Raji (cell line): ENCODE data around the gene ATP2B2.

Experiments
- POLR2A ChIP-seq: IDR thresholded peaks from 2 replicates; pipeline ENCODE4 v1.6.1; 2011; ENCODE audit warnings: low read depth, low read length, control low read depth; ENCODE audit not compliant: insufficient read depth

ATP2B2 gene

DNA sequence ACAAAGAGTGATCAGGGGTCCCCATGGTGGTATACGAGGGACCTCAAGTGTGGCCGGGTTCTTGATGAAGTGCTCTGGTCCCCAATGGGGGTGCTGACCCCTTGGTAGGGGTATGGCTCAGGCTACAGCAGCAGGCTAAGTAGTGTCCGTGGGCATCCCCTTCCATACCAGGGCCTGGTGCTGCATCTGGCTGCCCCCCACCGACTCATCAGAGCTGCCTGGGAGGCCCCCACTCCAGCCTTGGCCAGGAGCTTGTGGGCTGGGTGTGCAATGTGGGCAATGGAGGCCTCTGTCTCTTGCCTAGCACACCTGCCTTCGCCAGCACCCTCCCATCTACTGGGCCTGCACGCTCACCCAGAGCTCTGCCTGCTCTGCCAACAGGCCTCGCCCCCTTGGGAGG lies 125.4 kb downstream of the ATP2B2 start:
- TF ChIP-seq POLR2A: no peak

DNA sequence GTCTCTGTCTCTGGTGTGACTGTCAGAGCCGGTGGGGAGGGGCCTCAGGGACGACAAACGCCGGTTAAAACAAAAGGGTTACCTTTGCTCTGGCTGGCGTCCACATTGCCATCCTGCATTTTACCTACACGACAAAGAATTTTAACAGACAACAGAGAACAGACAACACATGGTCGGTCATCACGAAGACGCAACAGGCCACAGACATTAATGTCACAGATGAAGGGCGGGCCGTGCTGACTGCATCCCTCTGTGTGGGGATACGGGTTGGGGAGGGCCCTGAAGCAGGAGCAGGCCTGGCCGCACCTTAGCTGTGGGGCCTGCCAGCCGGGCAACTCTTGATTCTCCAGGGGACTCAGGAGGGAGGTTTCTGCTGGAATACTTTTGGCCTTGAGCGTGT lies 126.2 kb downstream of the ATP2B2 start:
- TF ChIP-seq POLR2A: no peak

DNA sequence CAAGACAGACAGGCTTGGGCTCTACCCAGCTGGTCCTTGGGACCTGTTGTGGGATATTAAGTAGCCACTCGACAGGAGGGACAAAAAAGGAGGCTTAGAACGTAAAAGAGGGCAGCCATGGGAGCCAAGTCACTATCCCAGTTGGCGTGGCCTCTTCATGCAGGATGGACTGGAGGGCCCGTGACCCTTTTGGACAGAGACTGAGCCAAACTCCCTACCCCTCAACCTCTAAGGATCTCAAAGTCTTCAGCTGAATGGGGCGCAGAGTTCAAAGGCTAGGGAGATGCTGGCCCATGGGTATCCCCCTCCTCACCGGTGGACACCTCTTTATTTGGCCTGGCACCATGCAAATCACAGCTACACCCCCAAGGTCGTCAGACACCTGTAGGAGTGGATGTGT lies 126.6 kb downstream of the ATP2B2 start:
- no peak for TF ChIP-seq POLR2A

DNA sequence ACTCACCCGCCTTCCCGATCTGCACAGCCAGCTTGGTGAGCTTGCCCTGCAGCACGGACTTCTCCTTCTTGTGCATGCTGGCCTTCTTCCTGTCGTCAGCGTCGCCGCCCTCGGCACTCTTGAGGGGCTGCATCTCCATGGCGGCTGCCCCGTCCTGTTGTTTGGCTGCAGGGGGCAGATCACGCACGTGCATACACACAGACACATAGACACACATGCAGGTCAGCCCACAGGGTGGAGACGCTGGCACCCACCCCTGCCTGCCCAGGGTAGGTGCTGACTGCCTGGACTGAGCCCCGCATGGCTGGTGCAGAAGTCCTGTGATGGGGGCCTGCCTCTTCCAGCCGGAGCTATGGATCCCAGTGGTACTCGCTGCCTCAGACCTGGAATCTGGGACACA lies 127.1 kb downstream of the ATP2B2 start:
- no peak for TF ChIP-seq POLR2A

DNA sequence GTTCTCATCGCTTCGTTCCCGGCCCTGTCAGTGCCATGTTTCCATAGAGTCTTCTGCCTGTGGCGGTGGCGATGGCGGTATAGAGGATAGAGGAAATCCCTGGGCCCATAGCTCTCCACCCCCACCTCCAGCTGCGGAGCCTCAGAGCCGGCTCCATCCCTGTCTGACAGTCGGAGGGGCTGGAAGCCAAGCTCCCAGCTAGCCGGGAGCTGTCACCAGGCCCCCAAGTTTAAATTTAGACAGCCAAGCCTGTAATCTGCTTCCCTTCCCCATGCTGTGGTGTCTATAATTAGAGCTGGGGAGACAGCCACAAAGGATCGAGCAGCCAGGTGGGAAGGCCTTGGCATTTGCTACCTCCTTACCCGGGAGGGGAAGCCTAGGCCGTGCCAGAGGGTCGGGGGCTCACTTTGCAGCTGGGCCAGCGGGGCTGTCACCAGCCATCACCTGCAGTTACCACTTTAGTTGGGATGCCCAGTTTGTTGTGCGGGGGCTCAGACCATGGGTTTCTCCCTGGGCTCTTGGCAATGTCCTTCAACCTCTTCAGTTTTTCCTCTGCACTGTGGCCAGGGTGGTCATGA lies 128.1 kb downstream of the ATP2B2 start:
- no peak for TF ChIP-seq POLR2A

DNA sequence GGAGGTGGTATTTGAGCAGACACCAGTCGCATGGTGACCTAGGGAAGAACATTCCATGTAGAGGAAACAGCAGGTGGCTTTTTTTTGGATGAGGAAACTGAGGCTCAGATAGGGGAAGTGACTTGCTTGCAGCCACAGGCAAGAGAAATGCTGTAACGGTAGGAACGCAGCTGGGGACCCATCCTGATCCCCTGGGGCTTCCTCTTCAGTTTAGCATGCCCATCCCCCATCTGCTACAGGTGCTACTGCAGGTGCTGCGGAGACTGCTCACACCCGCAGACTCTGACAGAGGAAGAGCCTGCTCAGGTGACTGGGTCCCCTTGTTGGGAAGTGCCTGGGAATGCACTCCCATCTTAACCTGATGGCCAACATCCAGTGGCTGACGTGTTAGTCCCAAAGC lies 129.0 kb downstream of the ATP2B2 start:
- no peak for TF ChIP-seq POLR2A

DNA sequence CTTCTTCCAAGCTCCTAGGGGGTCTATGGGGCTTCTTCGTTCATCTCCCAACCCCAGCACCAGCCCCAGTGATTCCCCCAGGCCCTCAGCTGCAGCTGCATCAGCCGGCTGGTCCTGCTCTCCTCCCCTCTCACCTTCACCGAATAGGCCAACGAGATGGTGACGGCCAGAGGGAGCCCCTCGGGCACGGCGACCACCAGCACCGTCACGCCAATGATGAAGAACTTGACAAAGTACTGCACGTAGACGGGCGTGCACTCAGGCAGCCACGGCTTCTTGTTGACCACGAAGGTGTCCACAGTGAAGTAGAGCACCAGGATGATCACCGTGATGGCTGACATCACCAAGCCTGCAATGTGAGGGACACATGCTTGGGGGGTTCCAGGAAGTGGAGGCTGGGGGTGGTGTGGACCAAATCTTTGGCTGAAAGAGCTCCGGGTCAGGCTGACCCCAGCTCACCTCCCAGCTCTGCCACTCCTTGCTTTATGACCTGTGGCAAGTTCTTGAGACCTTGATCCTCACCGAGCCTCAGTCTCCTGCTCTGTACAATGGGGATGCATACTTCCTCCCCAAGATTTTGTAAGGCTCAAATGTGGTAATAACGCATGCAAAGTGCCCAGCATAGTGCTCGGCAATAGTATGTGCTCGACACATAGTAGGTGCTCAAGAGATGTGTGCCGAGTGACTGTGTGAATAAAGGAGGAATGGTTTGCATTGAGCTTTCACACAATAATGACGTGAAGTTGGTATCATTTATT lies 129.9 kb downstream of the ATP2B2 start:
- TF ChIP-seq POLR2A: no peak

DNA sequence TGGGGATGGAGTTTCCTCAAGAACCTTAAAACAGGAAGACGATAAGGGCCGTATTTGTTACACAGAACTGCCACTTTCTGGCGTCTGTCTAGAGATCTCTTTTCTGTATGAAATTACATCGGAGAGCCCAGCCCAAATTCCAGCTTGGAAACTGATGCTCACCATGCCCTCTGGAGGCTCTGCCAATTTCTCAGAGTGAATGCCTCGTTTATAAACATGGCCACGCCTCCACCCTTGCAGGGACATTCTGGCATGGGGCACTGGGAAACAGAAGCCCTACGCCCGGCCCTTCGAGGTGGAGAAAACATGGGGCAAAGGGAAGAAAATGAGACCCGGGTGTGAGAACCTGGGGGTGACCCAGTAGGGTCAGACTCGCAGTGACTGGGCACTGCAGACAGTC lies 131.1 kb downstream of the ATP2B2 start:
- TF ChIP-seq POLR2A: no peak

DNA sequence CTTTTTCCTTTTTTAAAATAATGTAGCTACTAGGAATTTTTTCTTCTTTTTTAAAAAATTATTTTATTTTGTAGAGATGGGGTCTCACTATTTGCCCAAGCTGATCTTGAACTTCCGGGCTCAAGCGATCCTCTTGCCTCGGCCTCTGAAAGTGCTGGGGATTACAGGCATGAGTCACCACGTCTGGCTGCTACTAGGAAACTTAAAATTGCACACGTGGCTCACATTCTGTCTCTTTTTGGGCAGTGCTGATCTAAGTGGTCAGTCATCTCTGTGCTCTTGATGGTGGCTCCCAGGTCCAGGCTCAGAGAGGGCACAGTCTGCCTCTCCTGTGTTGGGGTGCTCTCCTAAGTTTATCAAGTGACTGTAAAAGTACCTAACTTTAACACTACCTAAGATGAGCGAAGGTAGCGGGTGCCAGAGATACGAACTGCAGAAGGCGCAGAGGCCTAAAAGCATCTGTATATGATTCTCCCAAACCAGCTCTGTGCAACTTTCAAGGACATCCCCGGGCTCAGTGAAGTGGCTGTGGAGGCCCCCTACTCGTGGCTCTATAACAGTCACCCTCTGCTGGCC lies 131.6 kb downstream of the ATP2B2 start:
- TF ChIP-seq POLR2A: no peak

DNA sequence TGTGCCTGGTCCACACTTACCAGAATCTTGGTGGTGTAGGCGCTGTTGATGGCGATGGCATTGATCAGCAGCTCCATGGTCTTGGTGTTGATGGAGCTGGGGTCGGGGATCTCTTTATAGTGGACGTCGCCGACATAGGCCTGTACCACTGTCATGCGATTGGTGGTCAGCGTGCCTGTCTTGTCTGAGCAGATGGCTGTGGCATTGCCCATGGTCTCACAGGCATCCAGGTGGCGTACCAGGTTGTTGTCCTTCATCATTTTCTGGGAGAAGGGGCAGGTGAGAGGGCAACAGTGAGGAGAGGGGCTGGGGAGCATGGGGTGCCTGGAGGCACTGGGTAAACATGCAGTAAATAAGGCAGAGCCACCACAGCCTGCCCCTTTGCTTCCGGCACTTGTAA lies 133.6 kb downstream of the ATP2B2 start:
- no peak for TF ChIP-seq POLR2A

DNA sequence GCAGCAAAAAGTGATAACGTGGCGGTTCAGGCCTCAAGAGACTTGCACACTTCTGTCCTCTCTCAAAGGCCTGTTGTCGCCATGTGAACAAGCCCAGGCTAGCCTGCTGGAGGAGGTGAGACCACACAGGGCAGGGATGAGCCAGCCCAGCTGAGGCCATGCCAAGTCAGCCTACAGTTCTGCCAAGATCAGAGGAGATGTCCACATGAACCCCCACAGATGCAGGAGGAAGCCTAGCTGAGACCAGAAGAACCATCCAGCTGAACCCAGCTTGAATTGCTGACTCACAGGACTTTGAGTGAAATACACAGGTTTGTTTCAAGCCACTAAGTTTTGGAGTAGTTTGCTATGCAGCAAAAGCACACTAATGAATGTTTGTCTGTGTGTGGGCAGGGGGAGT lies 134.2 kb downstream of the ATP2B2 start:
- TF ChIP-seq POLR2A: no peak

DNA sequence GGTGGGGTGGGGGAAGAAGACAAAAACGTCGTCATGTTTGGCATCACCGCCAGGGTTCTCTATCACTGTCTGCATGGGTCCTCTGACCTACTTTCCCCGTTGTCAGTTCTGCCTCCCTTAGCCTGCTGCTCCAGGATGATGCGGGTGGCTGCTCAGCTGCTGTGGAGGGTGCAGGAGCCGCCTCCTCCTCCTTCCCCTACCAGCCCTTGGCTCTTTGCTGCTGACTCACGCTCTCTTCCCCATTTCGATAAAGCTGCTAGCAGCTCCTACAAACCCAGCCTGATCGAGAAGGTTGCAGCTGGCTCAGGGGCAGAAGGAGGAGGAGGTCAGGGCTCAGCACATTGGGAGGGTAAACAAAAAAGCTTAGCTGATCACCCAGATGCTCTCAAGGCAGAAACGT lies 135.0 kb downstream of the ATP2B2 start:
- no peak for TF ChIP-seq POLR2A

DNA sequence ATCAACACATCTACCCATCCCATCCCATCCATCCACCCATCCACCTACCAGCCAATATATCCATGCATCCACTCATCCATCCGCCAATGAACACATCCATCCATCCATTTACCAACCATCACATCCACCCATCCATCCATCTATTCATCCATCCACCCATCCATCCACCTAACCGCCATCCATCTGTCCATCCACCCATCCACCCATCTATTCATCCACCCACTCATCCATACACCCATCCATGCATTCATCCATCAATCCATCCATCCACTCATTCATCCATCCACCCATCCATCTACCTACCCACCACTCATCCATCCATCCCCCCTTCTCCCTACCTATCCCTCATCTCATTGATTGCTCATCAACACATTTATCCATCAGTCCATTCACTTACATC lies 136.9 kb downstream of the ATP2B2 start:
- no peak for TF ChIP-seq POLR2A

DNA sequence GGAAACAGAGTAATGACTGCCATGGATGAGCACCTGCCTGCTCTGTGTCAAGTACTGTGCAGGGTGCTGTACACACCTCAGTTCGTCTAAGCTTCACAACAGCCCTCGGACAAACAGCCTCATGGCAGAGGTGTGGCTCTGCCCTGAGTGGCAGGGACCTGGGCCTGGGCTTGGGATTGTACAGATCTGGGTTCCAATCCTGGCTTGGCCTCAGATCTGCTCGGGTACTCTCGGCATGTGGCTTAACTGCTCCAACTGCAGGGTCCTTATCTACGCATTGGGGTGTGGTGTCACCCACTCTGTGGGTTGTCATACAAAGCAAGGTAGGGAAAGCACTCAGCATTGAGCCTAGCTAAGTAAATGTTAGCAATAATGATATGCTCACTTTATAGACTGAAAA lies 137.9 kb downstream of the ATP2B2 start:
- TF ChIP-seq POLR2A: no peak

DNA sequence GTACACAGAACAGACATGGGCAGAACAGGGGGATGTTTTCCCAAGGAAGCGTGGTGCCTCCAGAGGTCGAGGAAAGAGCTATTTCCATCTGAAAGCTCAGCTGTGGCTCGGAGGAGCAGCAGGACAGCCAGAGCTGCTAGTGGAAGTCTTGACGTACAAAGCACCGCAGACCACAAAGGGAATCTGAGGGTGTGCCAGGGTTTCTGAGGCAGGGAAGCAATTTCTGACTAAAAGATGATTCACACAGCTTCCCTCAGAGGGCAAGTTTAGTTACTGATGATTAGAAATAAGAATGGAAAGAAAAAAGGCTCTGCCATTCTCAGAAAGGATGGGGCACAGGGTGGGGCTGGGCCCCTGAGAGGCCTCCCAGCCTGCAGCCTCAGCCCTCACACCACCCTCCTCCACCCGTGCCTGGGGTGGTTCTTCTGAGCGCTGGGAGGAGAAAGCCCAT lies 138.7 kb downstream of the ATP2B2 start:
- TF ChIP-seq POLR2A: no peak

DNA sequence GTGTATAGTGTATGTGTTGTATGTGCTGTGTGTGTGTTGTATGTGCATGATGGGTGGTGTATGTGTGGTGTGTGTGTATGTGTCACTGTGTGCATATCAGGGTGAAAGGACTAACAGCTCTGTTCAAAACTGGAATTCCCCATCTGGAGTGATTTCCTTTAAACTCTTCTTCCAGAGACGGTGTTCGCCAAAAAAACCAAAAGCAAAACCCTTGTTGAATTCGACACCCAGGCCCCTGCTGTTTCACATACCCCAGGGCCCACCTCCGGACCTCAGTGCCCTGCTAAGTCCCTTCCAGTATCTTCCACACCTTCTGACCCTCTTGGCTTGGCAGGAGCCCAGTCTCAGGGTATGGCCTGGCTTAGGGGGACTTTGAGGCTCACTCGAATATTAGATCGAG lies 139.6 kb downstream of the ATP2B2 start:
- TF ChIP-seq POLR2A: no peak
